ENCODE measurements around the gene TRIM6. TPM values are rescaled to one million over a fixed set of nuclear protein-coding genes. Genes with fewer than 3 reads are reported as not detected.
"Not testable (repeated sequence)": the region's sequence is repeated elsewhere in the genome, so short reads cannot be mapped to it uniquely, and the experiment has no call there.

Gene TRIM6
- total RNA-seq = 0.62 TPM

DNA sequence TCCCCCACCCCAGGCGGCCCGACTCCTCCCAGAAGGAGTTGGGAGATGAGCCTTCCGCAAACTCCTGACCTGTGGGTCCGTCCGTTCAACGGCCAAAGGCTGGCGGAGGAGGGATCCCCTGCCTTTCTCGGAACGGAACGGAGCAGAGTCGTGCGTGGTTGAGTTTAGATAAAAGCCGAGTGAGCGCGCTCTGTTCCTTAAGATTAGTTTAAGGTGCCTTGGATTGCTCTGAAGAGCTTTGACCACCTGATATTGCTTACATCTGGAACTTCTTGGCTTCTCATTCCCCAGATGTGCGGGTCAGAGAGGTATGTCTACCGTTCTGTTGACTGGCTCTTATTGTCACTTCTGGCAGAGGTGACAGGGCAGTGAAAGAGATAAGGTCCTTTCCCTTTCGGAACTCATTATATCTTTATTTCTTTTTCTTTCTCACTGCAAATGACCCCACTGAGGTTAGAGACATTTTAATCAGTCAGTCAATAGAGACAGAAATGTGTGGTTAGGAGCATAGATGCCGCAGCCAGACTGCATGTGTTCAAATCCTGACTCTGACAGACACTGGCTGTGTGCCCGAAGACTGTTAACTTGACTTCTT, at the start of gene TRIM6:
TRIM6 (plus strand) TSS at position 31 of the 595 bp plus-strand sequence; CDS start at position 292, 261 bp downstream.
- no peak for DNase-seq

GRCh38 chr11:5547982-5548381, 48.5 kb upstream of the TRIM6 start:
- DNase-seq = no peak

DNA sequence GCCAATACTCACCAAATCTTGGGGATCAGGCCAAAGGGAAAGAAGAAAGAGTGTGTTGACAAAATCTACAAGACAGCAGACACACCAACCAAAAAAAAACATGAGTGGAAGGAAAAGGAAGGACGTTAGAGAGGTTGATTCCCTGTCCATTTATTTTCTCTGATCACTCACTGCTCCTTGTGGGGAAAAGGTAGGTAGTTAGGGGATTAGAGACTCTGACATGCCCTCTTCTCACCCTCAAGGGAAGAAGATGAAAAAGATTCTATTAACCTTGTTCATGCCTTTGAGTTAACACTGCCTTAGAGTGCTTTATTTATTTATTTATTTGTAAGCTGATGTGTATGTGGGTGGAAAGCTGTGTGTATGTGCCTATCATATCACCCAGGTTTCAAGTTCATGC, 48.0 kb upstream of the TRIM6 start, which contains the start of gene OR52H1:
OR52H1 (minus strand) TSS at position 101 of the 400 bp plus-strand sequence. CDS start 3,035 bp downstream, outside the sequence.
- DNase-seq = no peak

DNA sequence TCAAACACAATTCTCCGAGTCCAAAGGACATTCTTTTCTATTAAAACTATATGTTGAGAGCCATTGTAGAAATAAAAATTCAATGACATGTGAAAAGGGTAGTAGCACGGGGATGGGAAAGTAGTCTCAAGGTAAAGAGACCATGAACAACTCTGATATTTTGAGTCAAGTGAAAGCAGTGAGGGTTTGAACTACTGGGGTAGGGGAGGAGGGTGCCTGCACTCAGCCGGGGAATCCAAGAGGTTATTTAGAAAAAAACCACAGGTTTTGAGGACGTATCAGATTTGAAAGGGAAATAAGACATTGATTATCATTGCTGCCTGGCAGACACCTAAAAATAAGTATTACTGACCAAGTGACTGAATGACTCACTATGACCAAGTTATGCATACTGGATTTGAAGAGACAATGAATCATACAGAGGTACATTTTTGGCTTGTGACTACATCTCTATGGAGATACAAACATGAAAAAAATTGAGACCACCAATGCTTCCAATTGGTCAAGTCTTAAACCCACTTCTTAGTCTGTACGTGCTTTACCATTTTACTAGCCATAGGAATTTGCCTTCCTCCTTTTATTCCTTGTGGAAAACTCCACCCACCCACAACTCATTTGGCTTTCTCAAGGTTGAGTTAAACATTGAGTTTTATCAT, 45.9 kb upstream of the TRIM6 start:
- no peak for DNase-seq

- no peak for DNase-seq
Observed at GRCh38 chr11:5553343-5553742, 43.1 kb upstream of the TRIM6 start.

- DNase-seq = no peak
Observed at GRCh38 chr11:5556596-5557188, 39.7 kb upstream of the TRIM6 start.

DNA sequence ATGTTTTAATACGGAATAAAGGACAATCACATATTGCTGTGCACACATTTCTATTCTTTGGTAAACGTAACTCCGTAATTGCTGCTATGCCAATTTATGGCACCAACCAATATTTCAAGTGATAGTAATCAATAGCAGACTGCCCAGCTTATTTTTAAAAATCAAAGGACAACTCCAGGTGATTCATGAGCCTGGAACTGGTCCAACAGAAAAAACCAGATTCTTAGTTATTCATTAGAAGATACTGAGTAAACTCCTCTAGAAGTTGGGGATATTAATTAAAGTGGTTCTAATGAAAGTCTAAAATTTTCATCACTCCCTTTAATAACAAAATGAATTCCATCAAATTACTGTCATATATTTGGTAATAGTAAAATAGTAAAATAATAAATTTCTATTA, 38.7 kb upstream of the TRIM6 start:
- DNase-seq = no peak

- DNase-seq = no peak
Observed at GRCh38 chr11:5564259-5565019, 32.0 kb upstream of the TRIM6 start.

- DNase-seq = no peak
Observed at GRCh38 chr11:5574654-5575053, 21.8 kb upstream of the TRIM6 start.

GRCh38 chr11:5575152-5575551, 21.3 kb upstream of the TRIM6 start:
- DNase-seq = no peak

DNA sequence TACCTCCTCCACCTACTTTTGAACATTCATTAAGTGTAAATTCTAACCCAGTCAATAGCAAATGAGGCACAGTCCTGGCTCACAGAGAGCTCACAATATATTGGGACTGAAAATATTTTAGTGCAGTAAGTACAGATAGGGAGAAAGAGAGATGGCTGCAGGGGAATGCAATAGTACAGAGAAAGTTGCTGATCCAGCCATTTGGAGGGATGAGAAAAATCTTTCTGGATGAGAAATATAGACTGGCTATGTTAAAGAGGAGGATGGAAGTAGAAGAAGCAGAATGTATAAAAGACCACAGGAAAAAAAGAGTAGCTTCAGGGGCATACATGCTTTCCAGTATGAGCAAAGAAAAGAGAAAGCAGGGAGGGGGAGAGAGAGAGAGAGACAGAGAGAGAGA, 19.3 kb upstream of the TRIM6 start:
- DNase-seq = no peak

- DNase-seq = no peak
Observed at GRCh38 chr11:5580577-5580976, 15.9 kb upstream of the TRIM6 start, which contains the start of gene OR52B6. TSS of gene OR52B6 (plus strand) at chr11:5580877. CDS start at chr11:5580877, 0 bp downstream.

- DNase-seq = no peak
Observed at GRCh38 chr11:5581014-5581413, 15.4 kb upstream of the TRIM6 start.

- not testable (repeated sequence) for DNase-seq
Observed at GRCh38 chr11:5584458-5584857, 12.0 kb upstream of the TRIM6 start.

- not testable (repeated sequence) for DNase-seq
Observed at GRCh38 chr11:5589906-5590305, 6.5 kb upstream of the TRIM6 start.

- DNase-seq = no peak
Observed at GRCh38 chr11:5591613-5592012, 4.8 kb upstream of the TRIM6 start.

GRCh38 chr11:5592615-5593014, 3.8 kb upstream of the TRIM6 start:
- no peak for DNase-seq

DNA sequence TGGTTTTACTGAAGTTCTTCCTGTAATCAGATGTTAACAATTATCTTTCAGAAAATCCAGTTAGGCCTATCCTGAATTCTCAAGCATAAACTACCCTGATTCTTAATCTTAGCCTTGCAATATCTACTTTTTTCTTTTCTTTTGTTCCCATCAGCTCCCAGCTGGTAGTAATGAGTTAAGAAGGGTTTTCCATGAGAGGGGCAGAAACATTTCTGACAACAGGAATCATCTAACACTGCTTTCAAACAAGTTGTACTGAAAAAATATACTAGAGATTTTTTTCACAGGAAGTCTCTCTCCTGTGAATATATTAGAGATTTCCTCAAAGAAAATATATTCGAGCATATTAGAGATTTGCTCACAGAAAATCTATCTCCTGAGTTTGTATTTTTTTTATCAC, 3.3 kb upstream of the TRIM6 start:
- no peak for DNase-seq

DNA sequence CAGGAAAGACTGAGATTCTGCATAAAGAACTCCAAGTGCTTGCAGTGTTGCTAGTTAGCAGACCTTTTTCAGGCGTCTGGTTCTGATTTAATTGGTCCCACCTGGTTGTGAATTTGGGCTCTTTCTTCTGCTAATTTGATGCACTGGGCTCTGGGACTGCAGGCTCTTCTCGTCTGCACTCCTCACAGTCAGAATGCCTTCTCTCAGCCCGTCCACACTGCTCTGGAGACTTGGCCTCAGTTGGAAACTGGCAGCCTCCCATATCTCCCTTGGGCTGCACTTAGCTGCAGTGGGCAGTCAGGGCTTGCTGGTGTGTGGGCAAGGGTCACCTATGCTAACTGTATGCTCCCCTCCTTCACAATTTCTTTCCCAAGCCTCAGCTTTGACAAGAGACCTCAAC, 1.5 kb downstream of the TRIM6 start:
- DNase-seq = no peak

DNA sequence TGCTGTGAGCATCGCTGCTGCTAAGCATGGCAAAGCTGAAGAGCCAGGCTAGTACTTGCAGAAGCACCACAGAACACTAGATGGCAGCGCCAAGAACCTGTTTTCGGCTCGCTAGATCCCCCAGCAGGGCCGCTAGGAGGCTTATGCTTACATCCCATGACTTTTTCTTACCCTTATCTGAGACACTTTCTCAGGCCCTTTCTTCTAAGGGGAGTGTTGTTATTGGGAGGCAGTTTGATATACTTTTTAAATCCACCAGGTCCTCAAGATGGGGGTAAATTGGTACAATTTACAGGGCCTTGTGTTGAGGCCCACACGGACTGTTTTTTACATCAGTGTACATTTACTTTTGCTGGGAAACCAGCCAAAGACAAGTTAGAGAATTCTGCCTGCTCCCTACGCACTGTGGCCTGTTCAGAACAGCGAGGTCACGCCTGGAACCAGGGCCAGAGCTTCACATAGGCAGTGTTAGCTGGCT, 4.0 kb downstream of the TRIM6 start:
- no peak for DNase-seq

DNA sequence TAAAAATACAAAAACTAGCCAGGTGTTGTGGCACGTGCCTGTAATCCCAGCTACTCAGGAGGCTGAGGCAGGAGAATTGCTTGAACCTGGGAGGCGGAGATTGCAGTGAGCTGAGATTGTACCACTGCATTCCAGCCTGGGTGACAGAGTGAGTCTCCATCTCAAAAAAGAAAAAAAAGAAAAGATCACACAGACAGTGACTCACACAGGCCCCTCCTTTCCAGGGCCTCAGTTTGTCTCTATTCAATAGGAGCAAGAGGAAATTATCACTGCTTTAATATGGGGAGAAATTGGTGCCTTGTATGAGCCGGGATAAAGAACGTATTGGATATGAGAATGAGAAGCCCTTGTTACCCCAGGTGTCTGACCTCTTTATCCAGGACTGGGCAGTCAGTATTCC, 6.4 kb downstream of the TRIM6 start:
- DNase-seq = not testable (repeated sequence)

DNA sequence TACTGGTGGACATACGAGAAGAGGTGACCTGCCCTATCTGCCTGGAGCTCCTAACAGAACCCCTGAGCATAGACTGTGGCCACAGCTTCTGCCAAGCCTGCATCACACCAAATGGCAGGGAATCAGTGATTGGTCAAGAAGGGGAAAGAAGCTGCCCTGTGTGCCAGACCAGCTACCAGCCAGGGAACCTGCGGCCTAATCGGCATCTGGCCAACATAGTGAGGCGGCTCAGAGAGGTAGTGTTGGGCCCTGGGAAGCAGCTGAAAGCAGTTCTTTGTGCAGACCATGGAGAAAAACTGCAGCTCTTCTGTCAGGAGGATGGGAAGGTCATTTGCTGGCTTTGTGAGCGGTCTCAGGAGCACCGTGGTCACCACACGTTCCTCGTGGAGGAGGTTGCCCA, 6.9 kb downstream of the TRIM6 start:
- DNase-seq = no peak

DNA sequence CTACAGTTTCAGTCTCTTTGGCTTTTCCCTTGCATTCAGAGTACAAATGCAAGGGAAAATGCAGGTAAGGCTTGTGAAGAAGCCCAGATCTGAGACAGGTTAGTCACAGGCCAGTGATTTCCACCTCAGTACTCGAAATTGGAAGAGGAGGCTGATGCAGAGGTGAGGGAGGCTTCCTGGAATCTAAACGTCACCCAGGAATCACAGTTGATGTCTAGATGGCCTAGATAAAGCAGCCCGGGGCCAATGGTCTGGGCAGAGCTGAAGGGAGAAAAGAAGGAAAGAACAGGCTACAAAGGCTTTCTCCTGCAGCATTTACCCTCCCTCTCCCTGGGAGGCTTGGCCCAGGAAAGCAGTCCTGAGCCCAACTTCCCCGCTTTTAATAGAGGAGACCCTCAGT, 8.5 kb downstream of the TRIM6 start:
- no peak for DNase-seq
